GM13977 (cell line): Measurements from ENCODE around the gene MBP.

Source experiments
- DNase-seq: peaks from one replicate; pipeline ENCODE4 v3.0.0; 2012; ENCODE audit warnings: low spot score
- in situ Hi-C: fragments of 300-500 bp; cut with MboI; formaldehyde crosslinking; loops from one replicate; pipeline ENCODE4 v1.12.0; 2022; ENCODE audit warnings: low sequenced_read_pairs, low pct_unique_long_range_greater_than_20kb, mixed read lengths, inconsistent platforms; ENCODE audit not compliant: unreplicated experiment
- TF ChIP-seq, protein P1 (sequence below): IDR thresholded peaks from 2 replicates; pipeline ENCODE4 v1.5.1; 2012; ENCODE audit warnings: mild to moderate bottlenecking, control low read depth; ENCODE audit not compliant: insufficient read depth; ENCODE audit errors: extremely low read depth, missing control alignments

MBP gene

DNA sequence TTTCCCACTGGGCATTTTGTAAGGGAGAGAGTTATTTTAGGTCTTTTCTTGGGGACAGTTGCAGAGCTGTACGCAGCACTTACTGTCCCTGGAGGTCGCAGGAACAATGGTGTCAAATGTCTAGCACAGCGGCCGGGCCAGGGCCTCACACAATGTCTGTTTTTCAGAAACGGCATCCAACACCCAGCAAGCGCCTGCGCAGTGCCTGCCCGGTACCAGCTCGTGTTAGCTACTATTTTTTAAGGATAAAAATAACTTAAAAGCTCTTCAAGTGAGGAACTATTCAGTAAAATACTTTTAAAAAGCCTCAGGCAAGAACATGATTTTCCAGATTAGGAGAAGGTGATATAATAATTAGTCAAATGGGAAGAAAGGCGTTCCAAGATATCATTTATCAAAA lies 90.0 kb downstream of the MBP start:
- in situ Hi-C loops, result no loop called here
- TF ChIP-seq, protein P1, sequence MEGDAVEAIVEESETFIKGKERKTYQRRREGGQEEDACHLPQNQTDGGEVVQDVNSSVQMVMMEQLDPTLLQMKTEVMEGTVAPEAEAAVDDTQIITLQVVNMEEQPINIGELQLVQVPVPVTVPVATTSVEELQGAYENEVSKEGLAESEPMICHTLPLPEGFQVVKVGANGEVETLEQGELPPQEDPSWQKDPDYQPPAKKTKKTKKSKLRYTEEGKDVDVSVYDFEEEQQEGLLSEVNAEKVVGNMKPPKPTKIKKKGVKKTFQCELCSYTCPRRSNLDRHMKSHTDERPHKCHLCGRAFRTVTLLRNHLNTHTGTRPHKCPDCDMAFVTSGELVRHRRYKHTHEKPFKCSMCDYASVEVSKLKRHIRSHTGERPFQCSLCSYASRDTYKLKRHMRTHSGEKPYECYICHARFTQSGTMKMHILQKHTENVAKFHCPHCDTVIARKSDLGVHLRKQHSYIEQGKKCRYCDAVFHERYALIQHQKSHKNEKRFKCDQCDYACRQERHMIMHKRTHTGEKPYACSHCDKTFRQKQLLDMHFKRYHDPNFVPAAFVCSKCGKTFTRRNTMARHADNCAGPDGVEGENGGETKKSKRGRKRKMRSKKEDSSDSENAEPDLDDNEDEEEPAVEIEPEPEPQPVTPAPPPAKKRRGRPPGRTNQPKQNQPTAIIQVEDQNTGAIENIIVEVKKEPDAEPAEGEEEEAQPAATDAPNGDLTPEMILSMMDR, result no peak
- DNase-seq, result no peak

DNA sequence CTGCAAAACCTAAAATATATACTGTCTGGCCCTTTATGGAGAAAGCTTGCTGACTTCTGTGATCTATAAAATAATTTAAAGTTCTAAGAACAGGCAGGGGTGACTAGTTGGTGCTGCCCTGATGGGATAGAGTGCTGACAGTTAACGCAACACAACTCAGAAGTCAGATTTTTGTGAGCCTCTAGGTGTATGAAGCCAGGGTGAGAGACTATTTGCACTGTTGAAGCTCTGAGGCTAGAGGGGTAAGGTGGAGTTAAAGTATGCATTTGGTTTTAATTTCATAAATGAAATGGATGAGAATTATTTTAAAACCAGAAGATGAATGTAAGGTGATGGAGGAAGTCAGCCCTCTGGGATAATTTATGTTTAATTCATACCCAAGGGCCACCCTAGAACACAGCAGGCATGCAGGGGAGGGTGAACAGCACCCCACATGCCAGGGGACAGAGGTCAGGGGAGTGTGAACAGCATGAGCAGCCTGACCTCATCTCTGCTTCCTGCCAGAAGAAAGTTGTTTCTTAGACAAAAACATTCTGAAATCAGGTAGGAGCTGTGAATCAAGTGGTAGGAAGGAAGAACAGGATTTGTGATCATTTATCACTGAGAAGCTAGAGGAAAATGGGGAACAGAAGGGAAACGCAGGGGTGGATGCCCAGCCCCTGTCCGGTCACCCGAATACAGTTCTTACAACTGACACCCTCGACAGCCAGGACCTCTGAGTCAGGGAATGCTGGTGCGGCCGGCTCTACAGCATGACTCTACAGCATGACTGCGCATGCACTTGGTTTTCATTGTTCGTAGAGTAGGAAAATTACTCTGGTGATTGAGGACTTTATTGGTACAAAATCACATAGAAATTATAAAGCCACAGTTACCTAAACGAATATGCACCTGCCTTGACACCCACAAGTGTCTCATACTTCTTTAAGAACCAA lies 93.1 kb downstream of the MBP start:
- in situ Hi-C loops, result no loop called here
- TF ChIP-seq, protein P1, result no peak
- DNase-seq, result no peak

DNA sequence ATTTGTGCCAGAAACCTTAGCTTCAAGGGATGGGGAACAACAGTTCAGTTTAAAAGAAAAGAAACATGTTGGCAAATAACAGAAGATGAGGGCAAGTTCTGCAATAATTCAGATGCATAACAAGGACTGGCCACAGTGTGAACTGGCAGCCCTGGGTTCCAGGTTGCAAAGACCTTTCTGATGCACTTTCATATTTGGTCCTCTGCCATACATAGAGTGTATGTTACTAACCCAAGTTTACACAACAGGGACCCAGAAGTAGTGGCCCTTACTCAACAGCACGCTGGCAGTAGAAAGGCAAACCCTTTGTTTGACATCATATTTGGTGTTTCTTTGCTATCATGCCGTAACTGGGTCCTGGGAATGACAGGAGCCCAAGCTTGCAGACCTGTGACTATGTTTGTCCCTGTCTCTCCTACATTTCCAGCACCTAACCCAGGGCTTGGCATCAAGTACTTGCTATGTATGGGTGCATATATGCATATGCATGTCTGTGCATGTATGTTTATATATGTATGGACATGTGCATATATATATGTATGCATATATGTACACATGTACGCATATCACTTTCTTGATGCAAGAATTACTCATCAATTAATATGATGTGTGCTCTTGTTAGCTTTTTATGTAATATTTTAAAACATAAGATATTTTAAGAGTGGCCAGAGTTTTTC lies 94.3 kb downstream of the MBP start:
- DNase-seq, result no peak
- in situ Hi-C loops, result no loop called here
- TF ChIP-seq, protein P1, result no peak

DNA sequence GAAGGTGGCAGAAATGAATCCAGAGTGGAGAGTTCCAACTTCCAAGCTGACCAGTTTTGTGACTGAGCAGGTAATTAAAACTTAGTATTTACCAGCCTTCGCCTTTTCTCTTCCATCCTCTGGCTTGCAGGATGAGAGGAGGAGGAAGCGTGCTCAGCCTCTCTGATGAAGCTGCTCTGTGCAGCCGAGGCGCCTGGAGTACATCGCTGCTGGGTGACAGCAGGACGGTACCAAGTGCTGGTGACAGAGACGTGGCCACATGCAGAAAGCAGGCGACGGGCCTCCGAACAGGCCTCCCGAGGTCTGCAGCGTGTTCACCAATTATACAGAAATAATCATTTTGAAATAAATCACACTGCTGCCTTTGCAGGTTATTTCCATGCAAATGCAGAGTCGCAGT lies 95.0 kb downstream of the MBP start:
- in situ Hi-C loops, result no loop called here
- TF ChIP-seq, protein P1, result no peak

DNA sequence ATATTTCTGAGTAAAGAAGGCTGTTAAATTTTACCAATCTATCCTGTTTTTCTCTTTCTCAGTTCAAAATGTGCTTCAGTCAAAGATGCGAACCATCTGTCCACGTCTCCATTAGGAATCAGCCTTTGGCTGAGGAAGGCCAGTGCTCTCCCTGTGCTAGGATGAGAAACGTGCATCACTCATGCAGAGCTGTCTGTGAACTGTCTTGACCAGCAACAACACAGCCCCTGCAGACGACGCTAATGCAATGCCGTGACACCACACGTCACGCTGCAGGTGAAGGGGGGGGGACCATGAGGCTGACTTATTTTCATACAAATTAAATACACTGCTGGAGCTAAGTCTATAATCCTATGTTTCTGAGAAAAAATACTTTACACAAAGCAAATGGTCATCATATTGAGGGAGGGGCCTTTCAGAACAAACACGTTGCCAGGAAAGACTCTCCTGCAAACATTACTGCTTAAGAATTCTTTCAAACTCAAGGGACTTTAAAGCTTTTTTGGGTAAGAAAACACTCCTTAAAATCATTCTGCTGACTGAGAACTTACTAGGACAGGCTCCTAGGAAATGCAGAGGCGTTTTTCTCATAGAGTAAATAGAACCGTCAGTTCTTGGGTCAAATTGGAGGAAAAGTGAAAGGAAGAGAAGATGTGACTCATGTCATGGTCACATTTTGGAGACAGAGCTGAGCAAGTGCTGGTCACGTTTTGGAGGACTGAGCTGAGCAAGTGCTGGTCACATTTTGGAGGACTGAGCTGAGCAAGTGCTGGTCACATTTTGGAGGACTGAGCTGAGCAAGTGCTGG lies 97.0 kb downstream of the MBP start:
- in situ Hi-C loops, result no loop called here
- TF ChIP-seq, protein P1, result no peak
- no peak for DNase-seq

More for the DNA sequence above, 95.0 kb downstream of the MBP start:
- no peak for DNase-seq

DNA sequence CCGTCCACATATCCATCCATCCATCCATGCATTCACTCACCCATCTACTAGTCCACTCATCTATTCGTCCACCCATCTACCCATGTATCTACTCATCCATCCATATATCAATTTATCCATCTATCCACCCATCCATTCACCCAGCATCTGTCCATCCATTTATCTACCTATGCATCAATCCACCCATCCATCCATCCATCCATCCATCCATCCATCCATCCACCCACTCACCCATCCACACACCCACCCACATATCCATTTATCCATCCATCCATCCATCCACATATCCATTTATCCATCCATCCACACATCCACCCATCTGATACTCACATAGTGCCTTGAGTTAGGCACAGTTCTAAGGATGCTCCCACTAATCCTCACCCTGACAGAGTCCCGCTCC lies 99.0 kb downstream of the MBP start:
- in situ Hi-C loops, result no loop called here
- TF ChIP-seq, protein P1, result no peak
- DNase-seq, result no peak
